ENCODE measurements around the gene ZNF618. TPM values are rescaled to one million over a fixed set of nuclear protein-coding genes. Genes with fewer than 3 reads are reported as not detected.

Gene ZNF618
- total RNA-seq, 1 experiment from 2014 or later, result 1.8 TPM

GRCh38 chr9:113948891-113949570 lies 72.9 kb downstream of the ZNF618 start:
- Histone ChIP-seq H3K4me3 (ENCODE audit: low read depth in 2 of 2, low read length in 2 of 2) (no peak overlapping the region), H3K9me3 (ENCODE audit: control insufficient read depth, insufficient read depth, low read depth, low read length) (no peaks in the 10 kb centered on the region), H3K27me3 (ENCODE audit: control insufficient read depth, insufficient read depth, low read length) (no peaks in the 10 kb centered on the region), H3K36me3 (ENCODE audit: control insufficient read depth, insufficient read depth, low read length) (no peaks in the 10 kb centered on the region), H3K27ac (ENCODE audit: low read length) (no peak overlapping the region), H3K4me1 (ENCODE audit: control insufficient read depth, insufficient read depth, low read length) (no peaks in the 10 kb centered on the region)
- TF ChIP-seq, protein P1, sequence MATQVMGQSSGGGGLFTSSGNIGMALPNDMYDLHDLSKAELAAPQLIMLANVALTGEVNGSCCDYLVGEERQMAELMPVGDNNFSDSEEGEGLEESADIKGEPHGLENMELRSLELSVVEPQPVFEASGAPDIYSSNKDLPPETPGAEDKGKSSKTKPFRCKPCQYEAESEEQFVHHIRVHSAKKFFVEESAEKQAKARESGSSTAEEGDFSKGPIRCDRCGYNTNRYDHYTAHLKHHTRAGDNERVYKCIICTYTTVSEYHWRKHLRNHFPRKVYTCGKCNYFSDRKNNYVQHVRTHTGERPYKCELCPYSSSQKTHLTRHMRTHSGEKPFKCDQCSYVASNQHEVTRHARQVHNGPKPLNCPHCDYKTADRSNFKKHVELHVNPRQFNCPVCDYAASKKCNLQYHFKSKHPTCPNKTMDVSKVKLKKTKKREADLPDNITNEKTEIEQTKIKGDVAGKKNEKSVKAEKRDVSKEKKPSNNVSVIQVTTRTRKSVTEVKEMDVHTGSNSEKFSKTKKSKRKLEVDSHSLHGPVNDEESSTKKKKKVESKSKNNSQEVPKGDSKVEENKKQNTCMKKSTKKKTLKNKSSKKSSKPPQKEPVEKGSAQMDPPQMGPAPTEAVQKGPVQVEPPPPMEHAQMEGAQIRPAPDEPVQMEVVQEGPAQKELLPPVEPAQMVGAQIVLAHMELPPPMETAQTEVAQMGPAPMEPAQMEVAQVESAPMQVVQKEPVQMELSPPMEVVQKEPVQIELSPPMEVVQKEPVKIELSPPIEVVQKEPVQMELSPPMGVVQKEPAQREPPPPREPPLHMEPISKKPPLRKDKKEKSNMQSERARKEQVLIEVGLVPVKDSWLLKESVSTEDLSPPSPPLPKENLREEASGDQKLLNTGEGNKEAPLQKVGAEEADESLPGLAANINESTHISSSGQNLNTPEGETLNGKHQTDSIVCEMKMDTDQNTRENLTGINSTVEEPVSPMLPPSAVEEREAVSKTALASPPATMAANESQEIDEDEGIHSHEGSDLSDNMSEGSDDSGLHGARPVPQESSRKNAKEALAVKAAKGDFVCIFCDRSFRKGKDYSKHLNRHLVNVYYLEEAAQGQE (IDR thresholded peaks at IDR 0.05; ENCODE audit: insufficient read depth in 1 of 2, low read depth in 2 of 2, low read length in 1 of 2), result no peak
- TF ChIP-seq TCF7L2 (IDR thresholded peaks at IDR 0.05; ENCODE audit: low read depth, low read length) (no peak), SIN3A (IDR thresholded peaks at IDR 0.05; ENCODE audit: borderline replicate concordance, insufficient read depth, low read depth, low read length) (no peak), POLR2AphosphoS5 (IDR thresholded peaks at IDR 0.05; ENCODE audit: low read depth, low read length) (no peak), CTCF (IDR thresholded peaks at IDR 0.05) (no peak)
- in situ Hi-C loops (cut with HindIII; ENCODE audit: low pct_unique_long_range_greater_than_20kb, low sequenced_read_pairs) (no loop called here), intact Hi-C loops (cut with micrococcal nuclease; ENCODE audit: unreplicated experiment) (no loop called here)
- ChIA-PET CTCF (interaction anchor here (0.6 kb wide), 1 partner anchor 280 kb away, joined by 4 read pairs; no protein-coding TSS in a partner anchor), POLR2A (no interaction called here)
- DNase-seq (ENCODE audit: low read depth, low spot score), result no peak
- no peak for ATAC-seq
- no TSS peak for BruUV-seq (replicated peaks)

GRCh38 chr9:113949571-113950078 lies 73.5 kb downstream of the ZNF618 start:
- H3K9me3 ChIP-seq (ENCODE audit: control insufficient read depth, insufficient read depth, low read depth, low read length), result no peaks in the 10 kb centered on the region
- CTCF ChIA-PET, result interaction anchor here (0.6 kb wide), 1 partner anchor 280 kb away, joined by 4 read pairs; no protein-coding TSS in a partner anchor

More at GRCh38 chr9:113949571-113950078, 73.5 kb downstream of the ZNF618 start:
- in situ Hi-C loops (cut with HindIII; ENCODE audit: low pct_unique_long_range_greater_than_20kb, low sequenced_read_pairs), result no loop called here
- Histone ChIP-seq H3K27ac (ENCODE audit: low read length) (no peak overlapping the region), H3K4me1 (ENCODE audit: control insufficient read depth, insufficient read depth, low read length) (no peaks in the 10 kb centered on the region), H3K27me3 (ENCODE audit: control insufficient read depth, insufficient read depth, low read length) (no peaks in the 10 kb centered on the region), H3K4me3 (ENCODE audit: low read depth in 2 of 2, low read length in 2 of 2) (no peak overlapping the region), H3K36me3 (ENCODE audit: control insufficient read depth, insufficient read depth, low read length) (no peaks in the 10 kb centered on the region)
- ATAC-seq (no peak), DNase-seq (ENCODE audit: low read depth, low spot score) (no peak)
- POLR2A ChIA-PET, result no interaction called here
- TF ChIP-seq TCF7L2 (IDR thresholded peaks at IDR 0.05; ENCODE audit: low read depth, low read length) (no peak), CTCF (IDR thresholded peaks at IDR 0.05) (no peak), POLR2AphosphoS5 (IDR thresholded peaks at IDR 0.05; ENCODE audit: low read depth, low read length) (no peak), SIN3A (IDR thresholded peaks at IDR 0.05; ENCODE audit: borderline replicate concordance, insufficient read depth, low read depth, low read length) (no peak)
- TF ChIP-seq, protein P1 (IDR thresholded peaks at IDR 0.05; ENCODE audit: insufficient read depth in 1 of 2, low read depth in 2 of 2, low read length in 1 of 2), result no peak
- intact Hi-C loops (cut with micrococcal nuclease; ENCODE audit: unreplicated experiment), result no loop called here
- no TSS peak for BruUV-seq (replicated peaks)

Data from Panc1 (cell line).